HEK293 (cell line): Measurements from ENCODE around the gene SLC23A3.
A peak's percentile ranks its signal among the peaks of the same experiment; 100 is the strongest.

Experiments
- CTCF ChIA-PET: fragments of 350-600 bp; formaldehyde crosslinking; extraction: SDS; loops from one replicate; lab custom pipeline; 2021; ENCODE audit warnings: antibody characterized with exemption; lab: Yijun Ruan, JAX
- POLR2A ChIA-PET: fragments of 300-600 bp; formaldehyde crosslinking; extraction: SDS; loops from one replicate; lab custom pipeline; 2020; ENCODE audit warnings: antibody characterized with exemption, inconsistent platforms; lab: Yijun Ruan, JAX
- H3K27ac ChIP-seq: fragments of 200-500 bp; sonication (Bioruptor generic); 2 replicates; pipeline ENCODE4 v1.5.1; 2014; ENCODE audit warnings: low read depth, low read length, control low read depth, inconsistent platforms; ENCODE audit errors: extremely low read depth
- H3K36me3 ChIP-seq, 2 experiments: fragments of 200-500 bp in 1 of 2; sonication (Bioruptor generic) in 1 of 2; 1 replicate in 1 of 2; 2 replicates in 1 of 2; pipeline ENCODE4 v1.5.1; 2014 to 2017; ENCODE audit warnings: inconsistent platforms in 2 of 2, low read length in 2 of 2; ENCODE audit not compliant: control insufficient read depth in 2 of 2, insufficient read depth in 1 of 2
- H3K4me1 ChIP-seq: fragments of 200-500 bp; sonication (Bioruptor generic); 2 replicates; pipeline ENCODE4 v1.5.1; 2014; ENCODE audit warnings: mild to moderate bottlenecking, low read length, inconsistent platforms; ENCODE audit not compliant: control insufficient read depth, insufficient read depth
- H3K4me3 ChIP-seq: 2 replicates; pipeline ENCODE4 v1.5.1; 2011; ENCODE audit warnings: low read depth, mild to moderate bottlenecking, control low read depth, low read length, moderate library complexity
- H3K9me3 ChIP-seq: fragments of 200-500 bp; sonication (Bioruptor generic); 2 replicates; pipeline ENCODE4 v1.5.1; 2014; ENCODE audit warnings: low read depth, low read length, inconsistent platforms; ENCODE audit not compliant: control insufficient read depth, insufficient read depth
- CTCF ChIP-seq: fragments of 450-650 bp; formaldehyde crosslinking; IDR thresholded peaks from 2 replicates; pipeline ENCODE4 v1.5.1; 2016; ENCODE audit warnings: missing biosample characterization, missing genetic modification characterization
- HOXA7 ChIP-seq: sonication (generic); formaldehyde crosslinking; IDR thresholded peaks from 2 replicates; pipeline ENCODE4 v1.8.1; 2022; ENCODE audit warnings: missing genetic modification reagents, borderline replicate concordance
- IKZF3 ChIP-seq: fragments of 450-650 bp; IDR thresholded peaks from 2 replicates; pipeline ENCODE4 v1.5.0; 2018; ENCODE audit warnings: missing biosample characterization, mild to moderate bottlenecking, missing genetic modification characterization, moderate library complexity
- INSM2 ChIP-seq: fragments of 450-650 bp; formaldehyde crosslinking; IDR thresholded peaks from 2 replicates; pipeline ENCODE4 v1.5.1; 2016; ENCODE audit warnings: missing biosample characterization, missing genetic modification characterization
- MYNN ChIP-seq: fragments of 450-650 bp; formaldehyde crosslinking; IDR thresholded peaks from 2 replicates; pipeline ENCODE4 v1.5.1; 2016; ENCODE audit warnings: missing biosample characterization, missing genetic modification characterization, borderline replicate concordance
- OVOL3 ChIP-seq: fragments of 450-650 bp; formaldehyde crosslinking; IDR thresholded peaks from 2 replicates; pipeline ENCODE4 v1.5.1; 2016; ENCODE audit warnings: missing biosample characterization, missing genetic modification characterization
- PATZ1 ChIP-seq: fragments of 450-650 bp; formaldehyde crosslinking; IDR thresholded peaks from 2 replicates; pipeline ENCODE4 v1.5.1; 2016; ENCODE audit warnings: missing biosample characterization, missing genetic modification characterization
- WT1 ChIP-seq: fragments of 450-650 bp; formaldehyde crosslinking; IDR thresholded peaks from 2 replicates; pipeline ENCODE4 v1.5.1; 2016; ENCODE audit warnings: missing biosample characterization, missing genetic modification characterization
- ZBTB17 ChIP-seq: fragments of 450-650 bp; formaldehyde crosslinking; IDR thresholded peaks from 2 replicates; pipeline ENCODE4 v1.5.1; 2016; ENCODE audit warnings: missing biosample characterization, missing genetic modification characterization
- ZBTB48 ChIP-seq: fragments of 450-650 bp; formaldehyde crosslinking; IDR thresholded peaks from 2 replicates; pipeline ENCODE4 v1.5.1; 2016; ENCODE audit warnings: missing biosample characterization, missing genetic modification characterization
- ZNF114 ChIP-seq: fragments of 450-650 bp; formaldehyde crosslinking; IDR thresholded peaks from 2 replicates; pipeline ENCODE4 v1.5.0; 2017; ENCODE audit warnings: missing biosample characterization, missing genetic modification characterization
- ZNF148 ChIP-seq: fragments of 450-650 bp; formaldehyde crosslinking; IDR thresholded peaks from 2 replicates; pipeline ENCODE4 v1.5.0; 2017; ENCODE audit warnings: missing biosample characterization, missing genetic modification characterization, borderline replicate concordance
- ZNF19 ChIP-seq: fragments of 450-650 bp; formaldehyde crosslinking; IDR thresholded peaks from 2 replicates; pipeline ENCODE4; 2016; ENCODE audit warnings: missing biosample characterization, missing genetic modification characterization, low read depth
- ZNF302 ChIP-seq: fragments of 450-650 bp; formaldehyde crosslinking; IDR thresholded peaks from 2 replicates; pipeline ENCODE4 v1.5.1; 2016; ENCODE audit warnings: missing biosample characterization, missing genetic modification characterization, low read depth
- ZNF473 ChIP-seq: fragments of 450-650 bp; formaldehyde crosslinking; IDR thresholded peaks from 2 replicates; pipeline ENCODE4 v1.5.1; 2017; ENCODE audit warnings: missing biosample characterization, missing genetic modification characterization
- ZNF585B ChIP-seq: fragments of 450-650 bp; formaldehyde crosslinking; IDR thresholded peaks from 2 replicates; pipeline ENCODE4 v1.5.1; 2016; ENCODE audit warnings: missing biosample characterization, missing genetic modification characterization
- ZNF600 ChIP-seq: fragments of 450-650 bp; formaldehyde crosslinking; IDR thresholded peaks from 2 replicates; pipeline ENCODE4 v1.5.1; 2016; ENCODE audit warnings: missing biosample characterization, missing genetic modification characterization
- ZNF654 ChIP-seq: fragments of 450-650 bp; formaldehyde crosslinking; IDR thresholded peaks from 2 replicates; pipeline ENCODE4 v1.5.1; 2016; ENCODE audit warnings: low read depth, missing biosample characterization, missing genetic modification characterization

The SLC23A3 gene

GRCh38 chr2:219120082-219120481 lies 49.7 kb downstream of the SLC23A3 start (continued):
- TF ChIP-seq ZBTB48 (tag by site-specific recombination), result no peak

- ChIA-PET CTCF (interaction anchor here (0.5 to 11.2 kb wide), 60 partner anchors 9 to 1924 kb away, joined by 3 to 123 read pairs (median 4); partner anchors contain the start of genes CFAP65, IHH and NHEJ1), POLR2A (interaction anchor here (0.7 kb wide), 1 partner anchor 25 kb away, joined by 3 read pairs; no protein-coding TSS in a partner anchor)
- peaks cover 27% of the 10 kb centered on the region for H3K4me1 ChIP-seq
- TF ChIP-seq ZNF302 (tag by site-specific recombination) (no peak), PATZ1 (tag by site-specific recombination) (0 out of 2 replicates have a peak, but pooled peaks have one; percentile 25), ZNF148 (tag by site-specific recombination) (no peak), WT1 (tag by site-specific recombination) (no peak), CTCF (tag by site-specific recombination) (peak; percentile 63), ZNF654 (tag by site-specific recombination) (peak; percentile 85), MYNN (tag by site-specific recombination) (no peak)
- no peak overlapping the region for H3K27ac ChIP-seq
- H3K36me3 ChIP-seq, result no peaks in the 10 kb centered on the region
- H3K4me3 ChIP-seq, result no peak overlapping the region
- no peaks in the 10 kb centered on the region for H3K9me3 ChIP-seq
Measured at GRCh38 chr2:219119422-219120043, 50.3 kb downstream of the SLC23A3 start.

- Histone ChIP-seq H3K4me3 (no peak overlapping the region), H3K9me3 (no peaks in the 10 kb centered on the region), H3K4me1 (peaks cover 17% of the 10 kb centered on the region), H3K36me3 (no peaks in the 10 kb centered on the region), H3K27ac (no peak overlapping the region)
- POLR2A ChIA-PET, result no interaction called here
- TF ChIP-seq HOXA7 (CRISPR knock-in tag) (no peak), INSM2 (tag by site-specific recombination) (no peak), OVOL3 (no peak), IKZF3 (no peak), ZBTB17 (tag by site-specific recombination) (no peak), ZNF473 (no peak), ZNF114 (tag by site-specific recombination) (no peak), ZNF19 (tag by site-specific recombination) (no peak), ZNF600 (no peak), ZNF585B (tag by site-specific recombination) (no peak)
- CTCF ChIA-PET, result interaction anchor here (0.5 to 11.2 kb wide), 23 partner anchors 8 to 639 kb away, joined by 3 to 123 read pairs (median 8); partner anchors contain the start of gene NHEJ1
Measured at GRCh38 chr2:219118504-219118903, 51.3 kb downstream of the SLC23A3 start.
